Neural cell (in vitro differentiated cells): ENCODE results near the gene AREG.

Experiments used
- EP300 ChIP-seq: fragments of 450-650 bp; conservative IDR thresholded peaks from 2 replicates; pipeline ENCODE4 v1.6.1; 2014; ENCODE audit warnings: antibody characterized with exemption, mild to moderate bottlenecking, moderate library complexity; ENCODE audit not compliant: poor library complexity, severe bottlenecking
- EZH2 ChIP-seq: fragments of 200-600, 300-800 bp; shearing (Covaris generic), sonication (generic); IDR thresholded peaks from 2 replicates; pipeline ENCODE4 v1.6.1; 2014; ENCODE audit warnings: antibody characterized with exemption, low read length, borderline replicate concordance, mild to moderate bottlenecking; ENCODE audit not compliant: insufficient read depth, poor library complexity, severe bottlenecking
- POLR2AphosphoS5 ChIP-seq: IDR thresholded peaks from 2 replicates; pipeline ENCODE4 v1.6.1; 2012
- RAD21 ChIP-seq: fragments of 450-650 bp; conservative IDR thresholded peaks from 2 replicates; pipeline ENCODE4 v1.6.1; 2014; ENCODE audit warnings: antibody characterized with exemption, mild to moderate bottlenecking, moderate library complexity
- SMC3 ChIP-seq: fragments of 450-650 bp; conservative IDR thresholded peaks from 2 replicates; pipeline ENCODE4 v1.6.1; 2014; ENCODE audit warnings: antibody characterized with exemption, mild to moderate bottlenecking, moderate library complexity; ENCODE audit not compliant: poor library complexity
- TAF1 ChIP-seq: IDR thresholded peaks from 2 replicates; pipeline ENCODE4 v1.6.1; 2012; ENCODE audit warnings: low read depth
- TF ChIP-seq, protein P1 (sequence below): fragments of 450-650 bp; IDR thresholded peaks from 2 replicates; pipeline ENCODE4 v1.5.1; 2014; ENCODE audit warnings: antibody characterized with exemption, mild to moderate bottlenecking, moderate library complexity; ENCODE audit not compliant: poor library complexity, severe bottlenecking
- TF ChIP-seq, protein P2 (sequence below): IDR thresholded peaks from 2 replicates; pipeline ENCODE4 v1.6.1; 2012; ENCODE audit warnings: borderline replicate concordance

DNA sequence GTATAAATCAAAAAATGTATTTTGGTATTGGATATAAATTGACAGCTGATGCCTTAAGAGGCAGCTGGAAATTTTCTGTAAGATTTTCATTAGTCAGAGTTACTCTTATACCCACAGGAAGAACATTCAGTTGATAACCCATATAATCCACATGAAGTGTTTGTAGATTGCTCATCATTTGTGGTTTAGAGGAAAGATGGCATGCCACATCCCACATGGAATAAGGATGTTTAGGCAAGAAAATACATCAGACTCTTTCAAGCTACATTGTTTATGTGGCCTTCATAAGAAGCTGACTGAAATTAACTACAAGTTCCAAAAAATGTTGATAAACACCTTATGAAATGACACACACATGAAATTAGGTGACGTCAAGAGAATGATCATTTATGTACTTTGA, 56.6 kb downstream of the AREG start:
- TF ChIP-seq, protein P1, sequence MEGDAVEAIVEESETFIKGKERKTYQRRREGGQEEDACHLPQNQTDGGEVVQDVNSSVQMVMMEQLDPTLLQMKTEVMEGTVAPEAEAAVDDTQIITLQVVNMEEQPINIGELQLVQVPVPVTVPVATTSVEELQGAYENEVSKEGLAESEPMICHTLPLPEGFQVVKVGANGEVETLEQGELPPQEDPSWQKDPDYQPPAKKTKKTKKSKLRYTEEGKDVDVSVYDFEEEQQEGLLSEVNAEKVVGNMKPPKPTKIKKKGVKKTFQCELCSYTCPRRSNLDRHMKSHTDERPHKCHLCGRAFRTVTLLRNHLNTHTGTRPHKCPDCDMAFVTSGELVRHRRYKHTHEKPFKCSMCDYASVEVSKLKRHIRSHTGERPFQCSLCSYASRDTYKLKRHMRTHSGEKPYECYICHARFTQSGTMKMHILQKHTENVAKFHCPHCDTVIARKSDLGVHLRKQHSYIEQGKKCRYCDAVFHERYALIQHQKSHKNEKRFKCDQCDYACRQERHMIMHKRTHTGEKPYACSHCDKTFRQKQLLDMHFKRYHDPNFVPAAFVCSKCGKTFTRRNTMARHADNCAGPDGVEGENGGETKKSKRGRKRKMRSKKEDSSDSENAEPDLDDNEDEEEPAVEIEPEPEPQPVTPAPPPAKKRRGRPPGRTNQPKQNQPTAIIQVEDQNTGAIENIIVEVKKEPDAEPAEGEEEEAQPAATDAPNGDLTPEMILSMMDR = no peak
- TF ChIP-seq EZH2 = no peak
- no peak for TF ChIP-seq SMC3
- TF ChIP-seq RAD21 = no peak
- no peak for TF ChIP-seq EP300
- no peak for TF ChIP-seq TAF1
- no peak for TF ChIP-seq POLR2AphosphoS5
- TF ChIP-seq, protein P2, sequence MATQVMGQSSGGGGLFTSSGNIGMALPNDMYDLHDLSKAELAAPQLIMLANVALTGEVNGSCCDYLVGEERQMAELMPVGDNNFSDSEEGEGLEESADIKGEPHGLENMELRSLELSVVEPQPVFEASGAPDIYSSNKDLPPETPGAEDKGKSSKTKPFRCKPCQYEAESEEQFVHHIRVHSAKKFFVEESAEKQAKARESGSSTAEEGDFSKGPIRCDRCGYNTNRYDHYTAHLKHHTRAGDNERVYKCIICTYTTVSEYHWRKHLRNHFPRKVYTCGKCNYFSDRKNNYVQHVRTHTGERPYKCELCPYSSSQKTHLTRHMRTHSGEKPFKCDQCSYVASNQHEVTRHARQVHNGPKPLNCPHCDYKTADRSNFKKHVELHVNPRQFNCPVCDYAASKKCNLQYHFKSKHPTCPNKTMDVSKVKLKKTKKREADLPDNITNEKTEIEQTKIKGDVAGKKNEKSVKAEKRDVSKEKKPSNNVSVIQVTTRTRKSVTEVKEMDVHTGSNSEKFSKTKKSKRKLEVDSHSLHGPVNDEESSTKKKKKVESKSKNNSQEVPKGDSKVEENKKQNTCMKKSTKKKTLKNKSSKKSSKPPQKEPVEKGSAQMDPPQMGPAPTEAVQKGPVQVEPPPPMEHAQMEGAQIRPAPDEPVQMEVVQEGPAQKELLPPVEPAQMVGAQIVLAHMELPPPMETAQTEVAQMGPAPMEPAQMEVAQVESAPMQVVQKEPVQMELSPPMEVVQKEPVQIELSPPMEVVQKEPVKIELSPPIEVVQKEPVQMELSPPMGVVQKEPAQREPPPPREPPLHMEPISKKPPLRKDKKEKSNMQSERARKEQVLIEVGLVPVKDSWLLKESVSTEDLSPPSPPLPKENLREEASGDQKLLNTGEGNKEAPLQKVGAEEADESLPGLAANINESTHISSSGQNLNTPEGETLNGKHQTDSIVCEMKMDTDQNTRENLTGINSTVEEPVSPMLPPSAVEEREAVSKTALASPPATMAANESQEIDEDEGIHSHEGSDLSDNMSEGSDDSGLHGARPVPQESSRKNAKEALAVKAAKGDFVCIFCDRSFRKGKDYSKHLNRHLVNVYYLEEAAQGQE = no peak
